HG03378 (cell line): ENCODE data around the gene SPR.
A peak's percentile ranks its signal among the peaks of the same experiment; 100 is the strongest.

Experiments used
- ATAC-seq: cut with Tn5 transposase; IDR thresholded peaks from one replicate; pipeline ENCODE4 v1.9.1; 2021; ENCODE audit warnings: mild to moderate bottlenecking, moderate library complexity; ENCODE audit not compliant: unreplicated experiment

The SPR gene

GRCh38 chr2:72929010-72929409, 41.8 kb downstream of the SPR start:
- ATAC-seq: no peak

DNA sequence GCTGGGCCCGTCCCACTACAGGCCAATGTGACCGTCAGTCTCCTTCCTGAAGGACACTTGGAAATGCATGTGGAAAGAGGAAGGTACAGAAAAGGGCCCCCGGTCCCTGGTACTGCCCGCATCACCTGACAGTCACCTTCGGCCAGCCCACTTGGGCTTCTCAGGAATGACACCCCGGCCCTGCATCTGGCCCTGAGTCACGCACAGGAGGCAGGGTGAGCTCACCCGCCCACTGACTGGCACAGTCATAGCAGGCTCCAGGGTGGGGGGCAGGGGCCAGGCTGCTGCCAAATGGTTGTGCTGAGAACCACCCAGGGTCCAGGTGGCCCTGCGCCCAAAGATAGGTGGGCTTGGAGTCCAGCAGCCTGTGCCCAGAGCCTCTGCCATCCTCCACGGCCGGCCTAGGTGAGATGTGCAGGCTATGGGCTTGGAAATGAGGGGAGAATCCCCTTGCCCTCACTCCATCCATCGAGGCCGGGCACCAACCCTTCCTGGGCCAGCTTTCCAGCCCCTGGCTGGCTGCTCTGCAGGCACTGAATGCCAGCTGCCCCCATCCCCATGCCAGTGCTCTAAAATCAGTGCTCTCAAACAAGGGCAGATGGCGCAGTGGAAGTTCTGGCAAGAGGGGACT, 44.2 kb downstream of the SPR start:
- no peak for ATAC-seq

- no peak for ATAC-seq
Measured at GRCh38 chr2:72932045-72932740, 45.0 kb downstream of the SPR start.

GRCh38 chr2:72932805-72933204, 45.6 kb downstream of the SPR start:
- ATAC-seq: no peak

- no peak for ATAC-seq
Measured at GRCh38 chr2:72933207-72933606, 46.0 kb downstream of the SPR start.

DNA sequence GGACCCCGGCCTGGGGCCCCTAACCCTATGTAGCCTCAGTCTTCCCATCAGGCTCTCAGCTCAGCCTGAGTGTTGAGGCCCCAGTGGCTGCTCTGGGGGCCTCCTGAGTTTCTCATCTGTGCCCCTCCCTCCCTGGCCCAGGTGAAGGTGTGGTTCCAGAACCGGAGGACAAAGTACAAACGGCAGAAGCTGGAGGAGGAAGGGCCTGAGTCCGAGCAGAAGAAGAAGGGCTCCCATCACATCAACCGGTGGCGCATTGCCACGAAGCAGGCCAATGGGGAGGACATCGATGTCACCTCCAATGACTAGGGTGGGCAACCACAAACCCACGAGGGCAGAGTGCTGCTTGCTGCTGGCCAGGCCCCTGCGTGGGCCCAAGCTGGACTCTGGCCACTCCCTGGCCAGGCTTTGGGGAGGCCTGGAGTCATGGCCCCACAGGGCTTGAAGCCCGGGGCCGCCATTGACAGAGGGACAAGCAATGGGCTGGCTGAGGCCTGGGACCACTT, 46.5 kb downstream of the SPR start:
- no peak for ATAC-seq

- peak; percentile 64 for ATAC-seq
Measured at GRCh38 chr2:72934683-72935610, 47.7 kb downstream of the SPR start.

- ATAC-seq: no peak
Measured at GRCh38 chr2:72935611-72935957, 48.4 kb downstream of the SPR start.

DNA sequence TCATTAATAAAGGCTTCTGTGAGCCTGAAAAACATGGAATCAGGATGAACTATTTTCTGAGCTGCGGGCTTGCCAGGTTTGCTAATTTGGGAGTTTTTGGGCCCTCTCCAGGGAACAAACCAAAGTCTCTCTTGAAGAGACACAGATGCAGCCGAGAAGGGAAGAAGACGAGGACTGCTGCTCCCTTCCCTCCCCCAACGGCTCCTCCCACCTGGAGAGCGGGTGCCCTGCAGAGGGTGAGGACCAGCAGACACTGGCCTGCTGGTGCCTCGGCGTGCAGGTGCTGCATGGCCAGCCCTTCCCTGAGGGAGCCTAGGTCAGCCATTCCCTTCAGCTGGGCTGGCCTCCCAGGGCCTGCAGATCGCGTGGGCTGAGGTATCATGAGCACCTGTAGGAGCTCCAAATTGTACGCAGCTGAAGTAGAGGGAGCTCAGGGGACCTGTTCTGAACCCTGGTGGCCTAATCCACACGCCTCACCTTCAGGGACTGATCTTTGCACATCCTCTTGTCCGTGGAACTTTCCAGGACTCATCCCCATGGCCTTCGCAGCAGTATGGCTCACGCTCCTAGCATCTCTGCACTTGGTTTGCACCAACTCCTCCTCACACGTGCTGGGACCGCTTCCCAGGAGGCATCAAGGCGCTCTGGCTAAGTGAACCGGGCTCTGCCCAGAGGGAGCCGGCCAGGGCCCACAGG, 49.6 kb downstream of the SPR start:
- ATAC-seq: no peak

DNA sequence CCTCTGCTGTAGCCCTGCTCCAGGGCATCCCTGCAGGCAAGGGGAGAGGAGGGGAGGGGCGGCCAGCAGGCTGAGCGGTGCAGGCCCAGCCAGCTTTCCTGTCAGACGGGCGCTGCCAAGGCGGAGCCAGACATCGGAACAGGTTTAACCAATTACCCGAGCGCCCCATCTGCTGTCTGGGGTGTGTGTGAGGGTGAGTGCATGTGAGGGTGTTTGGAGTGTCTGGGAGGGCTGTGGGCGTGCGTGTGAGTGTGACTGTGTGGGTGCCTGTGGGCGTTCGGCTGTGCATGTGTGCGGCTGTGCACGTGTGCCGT, 50.1 kb downstream of the SPR start:
- ATAC-seq: no peak

DNA sequence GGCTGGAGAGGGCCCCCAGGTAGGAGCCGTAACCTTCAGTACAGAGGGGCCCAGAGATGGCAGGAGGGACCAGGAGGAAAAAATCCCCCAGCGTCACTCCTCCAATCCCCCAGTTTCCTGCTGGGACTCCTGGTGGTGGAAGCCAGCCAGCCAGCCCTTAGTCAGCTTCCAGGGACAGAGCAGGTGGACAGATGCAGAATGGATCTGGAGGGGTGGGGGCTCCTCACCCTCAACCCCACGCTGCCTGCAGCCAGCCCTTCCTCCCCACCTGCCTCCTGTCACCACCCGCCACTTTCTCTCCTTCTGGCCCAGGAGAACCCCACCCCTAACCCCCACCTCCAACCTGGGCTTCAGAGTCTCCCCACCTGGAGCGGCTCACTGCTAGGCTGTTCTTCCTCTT, 51.2 kb downstream of the SPR start:
- ATAC-seq: no peak

DNA sequence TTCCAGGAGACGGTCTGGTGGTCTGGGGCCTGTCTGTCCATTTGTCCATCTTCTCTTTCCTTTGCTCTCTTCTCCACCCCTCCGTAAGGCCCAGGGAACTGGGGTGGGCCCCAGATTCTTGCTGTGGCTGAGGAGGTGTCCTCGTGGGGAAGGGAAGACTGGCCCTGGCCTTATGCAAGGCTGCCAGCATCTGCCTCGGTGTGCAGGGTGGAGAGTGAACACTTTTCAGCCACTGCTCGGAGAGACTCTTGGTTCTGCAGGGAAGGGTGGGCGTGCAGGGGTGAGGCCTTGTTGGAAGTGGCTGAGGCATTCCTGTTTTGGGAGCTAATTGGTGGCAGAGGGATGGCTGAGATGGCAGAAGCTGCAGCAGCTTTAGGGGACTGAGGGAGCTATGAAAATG, 53.2 kb downstream of the SPR start:
- ATAC-seq: no peak

- no peak for ATAC-seq
Measured at GRCh38 chr2:72940786-72941185, 53.6 kb downstream of the SPR start.
